IPS DF 6.9 (cell line): ENCODE measurements around the gene ZNF74.
"Not testable (repeated sequence)": the region's sequence is repeated elsewhere in the genome, so short reads cannot be mapped to it uniquely, and the experiment has no call there.

Experiments
- DNase-seq: peaks from one replicate; pipeline ENCODE4 v3.0.0-alpha.2; 2013; ENCODE audit warnings: low read depth, low spot score
- H3K27ac ChIP-seq: one replicate; pipeline ENCODE4 v1.5.1; 2013; ENCODE audit warnings: low read length, control low read depth
- H3K27me3 ChIP-seq: 2 replicates; pipeline ENCODE4 v1.6.1; 2013; ENCODE audit warnings: mild to moderate bottlenecking, low read length; ENCODE audit not compliant: control insufficient read depth, insufficient read depth
- H3K36me3 ChIP-seq: 2 replicates; pipeline ENCODE4 v1.6.1; 2013; ENCODE audit warnings: low read length; ENCODE audit not compliant: control insufficient read depth, insufficient read depth
- H3K4me1 ChIP-seq: 2 replicates; pipeline ENCODE4 v1.6.1; 2013; ENCODE audit warnings: low read length; ENCODE audit not compliant: control insufficient read depth, insufficient read depth
- H3K4me3 ChIP-seq: 2 replicates; pipeline ENCODE4 v1.5.1; 2013; ENCODE audit warnings: mild to moderate bottlenecking, low read length
- H3K9me3 ChIP-seq: 2 replicates; pipeline ENCODE4 v1.6.1; 2013; ENCODE audit warnings: low read length, inconsistent platforms; ENCODE audit not compliant: control insufficient read depth, insufficient read depth
- WGBS: extraction: QIAGEN DNeasy Blood & Tissue Kit; methylation state at CpG from one replicate; pipeline ENCODE4 v1.1.7; 2013; ENCODE audit warnings: mixed read lengths, missing lambda C conversion rate; ENCODE audit not compliant: insufficient read length, insufficient coverage; 5-methylcytosine and 5-hydroxymethylcytosine counted together

The ZNF74 gene

GRCh38 chr22:20407829-20408228 is 13.9 kb downstream of the ZNF74 start:
- H3K9me3 ChIP-seq: no peaks in the 10 kb centered on the region
- DNase-seq: no peak
- H3K27ac ChIP-seq: no peak overlapping the region
- no CpG with 5 or more reads among the region's 3 CpGs for WGBS
- H3K4me1 ChIP-seq: no peaks in the 10 kb centered on the region
- no peak overlapping the region for H3K4me3 ChIP-seq
- H3K36me3 ChIP-seq: peaks cover 28% of the 10 kb centered on the region
- no peaks in the 10 kb centered on the region for H3K27me3 ChIP-seq

- Histone ChIP-seq H3K4me1 (no peaks in the 10 kb centered on the region), H3K27me3 (no peaks in the 10 kb centered on the region), H3K36me3 (peaks cover 21% of the 10 kb centered on the region), H3K9me3 (no peaks in the 10 kb centered on the region), H3K27ac (no peak overlapping the region), H3K4me3 (no peak overlapping the region)
- no CpG with 5 or more reads among the region's 4 CpGs for WGBS
- no peak for DNase-seq
These were observed 14.9 kb downstream of the ZNF74 start for GRCh38 chr22:20408891-20409290.

GRCh38 chr22:20409385-20409784 is 15.4 kb downstream of the ZNF74 start:
- not testable (repeated sequence) for H3K4me1 ChIP-seq, DNase-seq, H3K9me3 ChIP-seq, H3K27me3 ChIP-seq, H3K4me3 ChIP-seq, H3K27ac ChIP-seq
- H3K36me3 ChIP-seq: peaks cover 21% of the 10 kb centered on the region
- WGBS: no CpG with 5 or more reads among the region's 3 CpGs

- H3K27me3 ChIP-seq: no peaks in the 10 kb centered on the region
- WGBS: no CpG with 5 or more reads among the region's 10 CpGs
- H3K36me3 ChIP-seq: no peaks in the 10 kb centered on the region; the same call in 1 of the 2 replicates
- no peak for DNase-seq
- no peak overlapping the region for H3K4me3 ChIP-seq
- H3K27ac ChIP-seq: no peak overlapping the region
- H3K9me3 ChIP-seq: no peaks in the 10 kb centered on the region
- no peaks in the 10 kb centered on the region for H3K4me1 ChIP-seq
These were observed 18.7 kb downstream of the ZNF74 start for GRCh38 chr22:20412474-20413216.

- Histone ChIP-seq H3K27ac (no peak overlapping the region), H3K4me3 (no peak overlapping the region), H3K4me1 (no peaks in the 10 kb centered on the region), H3K36me3 (no peaks in the 10 kb centered on the region), H3K9me3 (no peaks in the 10 kb centered on the region), H3K27me3 (no peaks in the 10 kb centered on the region)
- no peak for DNase-seq
- WGBS: no CpG with 5 or more reads among the region's 9 CpGs
These were observed 19.5 kb downstream of the ZNF74 start for GRCh38 chr22:20413217-20414058.

GRCh38 chr22:20414059-20414440 is 20.1 kb downstream of the ZNF74 start:
- H3K36me3 ChIP-seq: no peaks in the 10 kb centered on the region
- no peak overlapping the region for H3K4me3 ChIP-seq
- DNase-seq: no peak
- no peaks in the 10 kb centered on the region for H3K4me1 ChIP-seq
- H3K9me3 ChIP-seq: no peaks in the 10 kb centered on the region
- no peaks in the 10 kb centered on the region for H3K27me3 ChIP-seq
- no peak overlapping the region for H3K27ac ChIP-seq
- no CpG with 5 or more reads among the region's 5 CpGs for WGBS

- Histone ChIP-seq H3K27ac (no peak overlapping the region), H3K4me3 (no peak overlapping the region), H3K4me1 (no peaks in the 10 kb centered on the region), H3K36me3 (no peaks in the 10 kb centered on the region), H3K27me3 (no peaks in the 10 kb centered on the region), H3K9me3 (no peaks in the 10 kb centered on the region)
- no CpG with 5 or more reads among the region's 3 CpGs for WGBS
- no peak for DNase-seq
These were observed 20.5 kb downstream of the ZNF74 start for GRCh38 chr22:20414450-20414849.

GRCh38 chr22:20415241-20415640 is 21.3 kb downstream of the ZNF74 start:
- not testable (repeated sequence) for DNase-seq, H3K36me3 ChIP-seq, H3K4me1 ChIP-seq, H3K27me3 ChIP-seq, H3K9me3 ChIP-seq, H3K4me3 ChIP-seq, H3K27ac ChIP-seq
- no CpG with 5 or more reads among the region's 3 CpGs for WGBS

- not testable (repeated sequence) for DNase-seq, H3K9me3 ChIP-seq, H3K4me3 ChIP-seq, H3K27me3 ChIP-seq, H3K36me3 ChIP-seq, H3K4me1 ChIP-seq, H3K27ac ChIP-seq
- WGBS: no CpG with 5 or more reads among the region's 3 CpGs
These were observed 21.7 kb downstream of the ZNF74 start for GRCh38 chr22:20415699-20416098.

GRCh38 chr22:20418211-20418788 is 24.3 kb downstream of the ZNF74 start:
- H3K4me1 ChIP-seq: no peaks in the 10 kb centered on the region
- H3K36me3 ChIP-seq: no peaks in the 10 kb centered on the region
- peak overlapping the region; percentile 9; the same call in 1 of the 2 replicates for H3K4me3 ChIP-seq
- no peaks in the 10 kb centered on the region for H3K27me3 ChIP-seq
- no peaks in the 10 kb centered on the region for H3K9me3 ChIP-seq
- no CpG with 5 or more reads among the region's 42 CpGs for WGBS
- H3K27ac ChIP-seq: no peak overlapping the region
- DNase-seq: no peak
